ENCODE measurements around the gene ALG8.
"Not testable (repeated sequence)": the region's sequence is repeated elsewhere in the genome, so short reads cannot be mapped to it uniquely, and the experiment has no call there.

ALG8 gene

DNA sequence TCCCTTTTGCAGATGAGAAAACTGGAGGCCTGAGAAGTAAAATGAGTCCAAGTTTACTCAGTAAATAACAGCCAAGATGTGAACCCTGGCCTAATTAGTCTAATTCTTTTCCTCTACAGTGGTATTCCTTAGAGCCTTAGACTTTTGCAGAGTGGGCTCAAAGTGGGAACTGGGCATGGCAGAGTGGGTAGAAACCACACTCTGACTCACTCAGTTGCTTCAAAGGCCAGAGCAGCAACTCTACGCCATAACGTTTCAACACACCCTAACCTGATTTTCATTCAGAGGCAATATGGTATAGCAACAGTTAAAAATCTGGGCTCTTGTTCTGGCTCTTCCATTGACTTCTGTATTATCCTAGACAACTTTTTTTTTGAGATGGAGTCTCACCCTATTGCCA lies 73.0 kb downstream of the ALG8 start:
- no peak for DNase-seq

DNA sequence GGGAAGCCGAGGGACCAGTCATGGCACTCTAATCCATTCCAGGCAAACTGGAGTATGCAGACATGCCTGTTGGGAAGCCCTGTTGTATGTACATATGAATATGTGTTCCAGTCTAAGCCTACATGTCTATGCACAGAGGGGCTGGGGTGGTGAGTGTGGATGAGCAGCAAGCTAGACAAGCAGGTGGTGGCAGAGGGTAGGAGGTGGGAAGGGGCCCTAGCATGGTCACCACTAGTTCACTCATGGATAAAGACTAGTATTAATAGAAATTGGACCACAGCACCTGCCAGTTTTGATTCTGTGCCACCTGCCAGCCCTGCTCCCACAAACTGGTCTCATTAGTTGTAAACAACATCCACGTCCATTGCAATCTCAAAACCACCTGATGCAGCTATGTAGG lies 74.2 kb downstream of the ALG8 start:
- no peak for DNase-seq

DNA sequence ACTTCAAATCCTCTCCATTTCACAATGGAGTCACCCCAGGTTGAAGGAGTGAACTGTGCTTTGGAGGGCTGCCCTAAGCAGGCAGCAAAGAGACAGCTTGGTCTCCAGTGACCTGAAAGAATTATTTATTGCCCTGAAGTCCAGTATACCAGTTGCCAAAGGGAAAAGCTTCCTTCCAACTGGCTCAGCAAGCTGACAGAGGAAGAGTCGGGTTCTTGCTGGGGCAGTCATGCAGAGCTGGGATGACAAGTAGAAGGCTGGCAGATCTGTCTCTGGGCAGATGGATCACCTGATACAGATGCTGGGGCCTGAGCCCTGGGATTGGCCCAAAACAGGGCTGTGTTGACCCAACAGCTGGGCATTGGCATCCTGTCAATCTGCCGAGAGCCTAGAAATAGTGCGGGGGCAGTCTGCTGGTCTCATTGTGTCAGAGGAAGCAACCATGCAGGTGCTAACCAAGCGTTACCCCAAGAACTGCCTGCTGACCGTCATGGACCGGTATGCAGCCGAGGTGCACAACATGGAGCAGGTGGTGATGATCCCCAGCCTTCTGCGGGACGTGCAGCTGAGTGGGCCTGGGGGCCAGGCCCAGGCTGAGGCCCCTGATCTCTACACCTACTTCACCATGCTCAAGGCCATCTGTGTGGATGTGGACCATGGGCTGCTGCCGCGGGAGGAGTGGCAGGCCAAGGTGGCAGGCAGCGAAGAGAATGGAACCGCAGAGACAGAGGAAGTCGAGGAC lies 75.8 kb downstream of the ALG8 start, which contains the start of gene THRSP:
THRSP (plus strand) TSS at position 422 of the 742 bp plus-strand sequence; CDS start at position 443, 21 bp downstream.
- DNase-seq = no peak

DNA sequence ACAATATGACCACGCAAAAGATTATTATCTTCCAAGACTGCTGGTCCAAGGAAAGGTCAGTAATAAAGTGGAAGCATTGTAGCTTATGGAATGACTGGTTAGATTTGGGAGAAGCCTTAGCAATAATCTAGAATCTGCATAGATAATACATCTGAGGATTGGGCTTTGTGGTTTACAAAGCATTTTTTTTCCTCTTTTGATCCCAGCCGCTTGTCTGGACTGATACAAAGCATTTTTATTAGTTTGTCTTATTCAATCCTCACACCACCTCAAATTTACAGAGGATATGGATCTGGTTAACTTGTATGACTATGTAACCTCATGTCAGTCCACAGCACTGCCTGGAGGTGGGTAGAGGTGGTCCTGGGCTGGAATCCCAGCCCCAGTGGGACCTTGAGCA lies 76.8 kb downstream of the ALG8 start:
- no peak for DNase-seq

DNA sequence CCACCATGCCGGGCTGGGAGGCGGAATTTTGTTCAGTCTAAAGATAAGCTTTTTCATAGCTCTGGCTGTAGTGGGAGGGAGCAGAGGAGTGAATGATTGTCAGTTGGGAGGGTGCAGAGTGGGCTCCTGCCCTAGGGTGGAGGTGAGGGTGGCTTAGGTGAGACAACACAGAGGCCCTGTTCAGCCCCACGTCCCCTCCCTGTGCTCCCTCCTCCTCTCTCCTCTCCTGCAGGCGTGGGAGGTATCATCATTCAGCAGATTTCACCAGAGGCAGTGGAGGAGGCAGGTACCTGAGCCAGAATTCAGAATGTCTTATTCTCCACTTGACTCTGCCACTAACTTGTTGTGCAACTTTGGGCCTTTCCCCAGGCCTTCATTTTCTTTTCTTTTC lies 77.5 kb downstream of the ALG8 start:
- no peak for DNase-seq

DNA sequence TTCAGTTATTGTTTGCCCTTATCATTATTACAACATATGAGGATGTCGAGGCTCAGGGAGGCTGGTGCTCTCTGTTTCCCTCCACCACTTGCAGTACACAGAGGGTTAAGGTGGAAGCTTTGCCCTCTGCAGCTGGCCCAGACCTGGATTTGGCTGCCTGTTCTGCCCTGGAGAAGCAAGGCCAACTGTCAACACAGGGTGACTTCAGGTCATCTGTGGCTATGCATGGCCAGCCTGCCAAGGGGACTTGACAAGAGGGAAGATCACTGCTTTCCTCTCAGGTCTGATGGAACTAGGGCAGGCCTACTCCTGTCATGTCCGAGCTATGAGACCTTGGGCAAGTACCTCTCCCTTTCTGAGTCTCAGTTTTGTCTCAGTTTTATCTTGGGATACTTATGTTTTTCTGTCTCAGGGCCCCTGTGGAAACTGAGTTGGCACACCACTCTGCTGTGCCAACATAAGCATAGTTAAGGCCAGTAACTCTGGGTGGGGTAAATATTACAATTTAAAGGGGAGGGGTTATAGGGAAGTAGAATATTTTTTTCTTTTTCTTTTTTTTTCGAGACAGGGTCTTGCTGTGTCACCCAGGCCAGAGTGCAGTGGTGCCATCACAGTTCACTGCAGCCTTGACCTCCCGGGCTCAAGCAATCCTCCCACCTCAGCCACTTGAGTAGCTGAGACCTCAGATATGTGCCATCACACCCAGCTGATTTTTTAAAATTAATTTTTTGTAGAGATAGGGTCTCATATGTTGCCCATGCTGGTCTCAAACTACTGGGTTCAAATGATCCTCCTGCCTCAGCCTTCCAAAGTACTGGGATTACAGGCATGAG lies 78.1 kb downstream of the ALG8 start:
- no peak for DNase-seq

DNA sequence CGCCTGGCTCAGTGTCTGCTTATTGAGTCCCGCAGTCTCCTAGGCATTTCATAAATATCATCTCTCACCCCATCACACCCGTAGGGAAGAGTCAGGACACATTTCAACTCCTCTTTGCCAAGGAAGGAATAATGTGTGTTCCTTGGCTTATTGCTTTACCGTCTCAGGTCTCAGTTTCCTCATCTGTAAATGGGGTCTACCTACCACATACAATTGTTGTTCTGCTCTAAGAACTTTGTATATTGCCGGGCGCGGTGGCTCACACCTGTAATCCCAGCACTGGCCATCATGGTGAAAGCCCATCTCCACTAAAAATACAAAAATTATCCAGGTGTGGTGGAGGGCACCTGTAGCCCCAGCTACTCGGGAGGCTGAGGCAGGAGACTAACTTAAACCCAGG lies 78.9 kb downstream of the ALG8 start:
- DNase-seq = no peak

DNA sequence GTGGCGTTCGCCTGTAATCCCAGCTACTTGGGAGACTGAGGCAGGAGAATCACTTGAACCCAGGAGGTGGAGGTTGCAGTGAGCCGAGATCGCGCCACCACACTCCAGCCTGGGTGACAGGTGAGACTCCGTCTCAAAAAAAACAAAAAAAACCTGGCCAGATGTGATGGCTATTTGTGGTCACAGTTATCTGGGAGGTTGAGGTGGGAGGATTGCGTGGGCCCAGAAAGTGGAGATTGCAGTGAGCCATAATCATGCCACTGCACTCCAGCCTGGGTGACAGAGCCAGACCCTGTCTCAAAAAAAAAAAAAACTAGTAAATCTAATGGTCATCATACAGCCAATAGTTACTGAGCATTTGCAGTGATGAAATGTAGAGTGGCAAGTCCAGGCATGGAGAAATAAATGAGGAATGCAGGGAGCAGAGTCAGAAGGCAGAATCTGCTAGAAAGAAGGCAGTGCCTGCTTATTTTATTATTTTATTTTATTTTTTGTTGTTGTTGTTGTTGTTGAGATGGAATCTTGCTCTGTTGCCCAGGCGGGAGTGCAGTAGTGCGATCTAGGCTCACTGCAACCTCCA lies 79.6 kb downstream of the ALG8 start:
- not testable (repeated sequence) for DNase-seq

DNA sequence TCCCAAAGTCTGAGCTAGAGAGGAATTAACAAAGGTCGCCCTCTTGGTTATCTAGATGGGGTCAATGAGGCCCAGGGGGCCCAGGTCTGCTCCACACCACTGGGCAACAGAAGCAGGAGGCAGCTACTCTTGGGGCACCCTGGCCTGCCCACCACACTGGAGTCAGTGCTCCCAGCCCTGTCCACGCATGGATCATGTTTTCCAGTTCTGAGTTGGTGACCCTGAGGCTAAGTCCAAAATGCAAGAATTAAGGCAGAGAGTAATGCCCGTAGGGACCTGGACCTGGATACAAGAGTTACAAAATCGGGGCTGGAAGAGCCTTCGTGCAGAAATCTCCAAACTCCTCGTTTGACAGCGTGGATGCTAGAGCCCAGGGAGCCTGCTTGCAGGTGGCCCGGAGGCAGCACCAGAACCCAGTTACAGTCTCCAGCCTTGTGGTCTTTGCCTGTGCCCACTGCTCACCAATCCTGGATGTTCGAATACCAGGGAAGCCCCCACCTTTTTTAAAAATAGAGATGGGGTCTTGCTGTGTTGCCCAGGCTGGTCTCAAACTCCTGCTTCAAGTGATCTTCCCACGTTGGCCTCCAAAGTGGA lies 81.9 kb downstream of the ALG8 start:
- DNase-seq = no peak

DNA sequence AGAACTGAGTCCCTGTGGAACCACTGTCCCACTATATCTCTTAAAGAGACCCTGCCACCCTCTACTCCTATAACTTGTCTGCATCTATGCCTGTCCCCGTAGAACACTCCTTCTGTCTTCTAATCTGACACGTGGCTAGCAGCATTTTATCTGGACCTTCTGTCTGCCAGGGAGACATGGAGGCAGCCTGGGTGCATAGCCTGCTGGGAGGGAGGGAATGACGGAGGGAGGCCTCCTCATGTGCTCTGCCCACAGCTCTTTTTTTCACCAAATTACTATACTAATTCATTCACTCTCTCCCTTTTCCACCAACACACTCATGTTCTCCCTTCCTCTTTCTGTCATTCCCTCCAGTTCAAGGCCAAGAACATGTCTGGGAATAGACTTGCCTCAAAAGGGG lies 83.3 kb downstream of the ALG8 start:
- DNase-seq = no peak

DNA sequence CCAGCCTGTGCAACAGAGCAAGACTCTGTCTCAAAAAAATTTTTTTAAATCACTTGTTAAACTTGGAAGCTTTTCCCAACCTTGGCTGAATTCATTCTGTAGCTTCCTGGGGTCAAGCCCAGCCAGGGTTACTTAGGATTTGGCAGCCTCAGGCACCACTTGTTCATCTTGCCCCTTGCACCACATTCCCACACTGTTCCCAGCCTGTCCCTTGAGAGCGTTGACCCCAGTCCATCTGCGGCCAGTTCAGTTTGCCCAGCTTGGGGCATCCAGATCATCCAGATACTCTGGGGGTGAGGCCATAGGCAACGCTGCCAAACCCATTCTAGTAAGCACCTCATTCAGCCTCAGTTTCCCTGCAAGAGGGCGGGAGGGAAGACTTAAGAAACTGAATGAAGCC lies 84.5 kb downstream of the ALG8 start:
- no peak for DNase-seq

DNA sequence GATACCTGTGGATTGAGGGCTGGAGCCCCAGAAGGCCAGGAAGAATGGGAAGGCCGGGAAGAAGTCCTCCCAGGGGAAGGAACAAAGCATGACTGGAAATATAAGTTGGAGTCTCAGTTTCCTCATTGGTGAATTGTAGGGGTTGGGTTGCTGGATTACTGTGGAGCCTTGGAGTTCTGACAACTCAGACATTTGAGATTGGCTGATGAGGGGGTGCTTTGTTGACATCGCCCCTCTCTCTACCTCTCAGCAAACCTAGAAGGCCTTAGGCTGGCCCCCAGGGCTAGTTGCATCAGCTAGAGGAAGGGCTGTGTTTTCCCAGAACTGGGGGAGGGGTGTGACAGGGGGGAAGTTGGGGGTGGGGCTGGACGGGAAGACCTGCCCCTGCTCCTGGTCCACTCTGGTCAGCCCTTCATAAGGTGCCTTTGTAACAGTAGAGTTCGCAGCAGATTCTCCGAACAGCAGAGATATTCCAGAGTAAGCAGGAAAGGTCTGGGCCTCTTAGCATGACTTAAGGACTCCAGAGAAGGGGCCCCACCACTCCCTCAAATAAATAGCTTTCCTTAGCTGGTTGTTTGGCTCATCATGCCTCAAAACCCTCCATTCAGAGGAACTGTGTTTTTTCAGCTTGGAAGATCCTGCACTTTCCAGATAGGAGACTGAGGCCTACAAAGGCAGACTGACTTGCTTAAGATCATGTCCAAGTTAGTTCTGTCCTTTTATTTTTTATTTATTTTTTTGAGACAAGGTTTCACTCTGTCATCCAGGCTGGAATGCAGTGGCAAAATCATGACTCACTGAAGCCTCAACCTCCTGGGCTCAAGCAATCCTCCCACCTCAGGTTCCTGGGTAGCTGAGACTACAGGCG lies 88.2 kb downstream of the ALG8 start:
- no peak for DNase-seq

All from activated CD4-positive, alpha-beta T cell treated with anti-CD3 and anti-CD28 coated beads for 1 hour (primary cell).